ENCODE measurements around the gene PKNOX1. TPM values are rescaled to one million over a fixed set of nuclear protein-coding genes. Genes with fewer than 3 reads are reported as not detected.
"Not testable (repeated sequence)": the region's sequence is repeated elsewhere in the genome, so short reads cannot be mapped to it uniquely, and the experiment has no call there.

The PKNOX1 gene
- total RNA-seq, 1 experiment from 2014 or later, result 18.0 TPM

DNA sequence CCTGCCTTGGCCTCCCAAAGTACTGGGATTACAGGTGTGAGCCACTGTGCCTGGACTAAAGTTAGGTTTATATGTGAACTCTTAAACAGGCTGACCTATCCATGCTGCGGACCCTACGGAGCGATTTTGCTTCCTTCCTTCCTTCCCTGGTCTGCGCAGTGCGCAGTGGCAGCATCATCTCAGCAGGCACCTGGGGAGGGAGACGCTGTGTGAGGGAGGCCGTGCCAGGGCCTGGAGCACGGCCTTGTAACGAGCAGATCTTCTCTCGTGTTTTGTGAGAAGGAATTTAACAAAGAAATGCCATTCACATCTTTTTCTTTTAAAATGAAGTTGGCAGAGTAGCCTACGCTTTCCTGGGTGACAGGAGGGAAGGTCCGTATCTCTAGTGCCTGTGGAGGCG is 45.8 kb downstream of the PKNOX1 start:
- DNase-seq (ENCODE audit: low read depth), result no peak

GRCh38 chr21:43020771-43021170 is 46.4 kb downstream of the PKNOX1 start:
- no peak for DNase-seq (ENCODE audit: low read depth)

DNA sequence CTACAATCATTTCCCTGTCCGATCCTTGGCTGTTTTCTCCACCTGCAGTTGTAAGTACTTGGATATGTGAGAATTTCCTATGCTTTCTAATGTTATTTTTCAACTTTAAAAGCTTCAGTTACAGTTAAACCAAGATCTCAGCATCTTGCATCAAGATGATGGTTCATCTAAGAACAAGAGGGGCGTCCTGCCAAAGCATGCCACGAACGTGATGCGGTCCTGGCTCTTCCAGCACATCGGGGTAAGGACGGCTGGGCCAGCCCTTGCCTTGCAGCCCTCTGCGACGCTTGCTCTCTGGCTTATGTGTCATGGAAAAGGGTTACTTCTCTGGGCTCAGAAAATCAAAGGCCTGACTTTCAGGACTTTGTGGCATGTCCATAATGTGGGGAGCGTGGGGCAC is 46.8 kb downstream of the PKNOX1 start:
- no peak for DNase-seq (ENCODE audit: low read depth)

DNA sequence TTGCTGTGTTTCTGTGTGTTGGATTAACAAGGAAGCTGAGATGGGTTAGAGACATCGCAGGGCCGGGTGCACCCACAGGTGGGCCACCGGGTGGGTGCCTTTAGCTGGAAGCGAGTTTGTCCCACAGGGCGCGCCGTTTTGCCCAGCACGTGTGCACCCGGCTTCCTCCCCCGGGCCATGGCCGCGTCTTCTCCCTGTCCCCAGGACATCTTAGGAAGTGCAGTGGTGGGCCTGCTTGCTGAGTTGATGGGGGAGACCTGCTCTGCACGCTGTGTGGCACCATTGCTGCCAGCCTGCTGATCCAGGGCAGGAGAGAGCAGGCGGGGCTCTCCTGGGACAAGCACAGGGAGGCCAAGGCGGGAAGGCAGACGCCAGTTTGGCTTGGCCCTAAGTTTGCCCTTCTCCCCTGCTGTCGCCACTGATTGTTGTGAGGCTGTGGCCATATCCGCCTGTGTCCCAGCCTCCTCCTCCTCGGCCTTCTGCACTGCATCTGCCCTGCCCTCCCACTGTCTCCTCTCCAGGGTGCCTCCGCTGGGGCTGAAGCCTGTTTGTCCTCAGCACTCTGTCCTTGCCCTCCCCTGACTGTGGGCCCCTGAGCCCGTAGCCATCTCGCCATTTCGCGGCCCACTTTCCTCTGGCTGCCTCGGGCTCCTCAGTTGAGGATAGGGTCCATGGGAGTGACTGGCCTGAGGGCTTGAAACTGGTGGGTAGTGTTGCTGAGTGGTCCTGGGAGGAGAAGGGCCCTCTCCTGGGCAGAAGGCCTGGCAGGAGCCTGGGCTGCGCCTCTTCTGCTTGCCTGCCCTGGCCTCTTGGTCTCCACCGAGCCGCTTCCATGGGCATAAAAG is 47.6 kb downstream of the PKNOX1 start:
- no peak for DNase-seq (ENCODE audit: low read depth)

GRCh38 chr21:43023175-43023574 is 48.8 kb downstream of the PKNOX1 start:
- DNase-seq (ENCODE audit: low read depth), result no peak

DNA sequence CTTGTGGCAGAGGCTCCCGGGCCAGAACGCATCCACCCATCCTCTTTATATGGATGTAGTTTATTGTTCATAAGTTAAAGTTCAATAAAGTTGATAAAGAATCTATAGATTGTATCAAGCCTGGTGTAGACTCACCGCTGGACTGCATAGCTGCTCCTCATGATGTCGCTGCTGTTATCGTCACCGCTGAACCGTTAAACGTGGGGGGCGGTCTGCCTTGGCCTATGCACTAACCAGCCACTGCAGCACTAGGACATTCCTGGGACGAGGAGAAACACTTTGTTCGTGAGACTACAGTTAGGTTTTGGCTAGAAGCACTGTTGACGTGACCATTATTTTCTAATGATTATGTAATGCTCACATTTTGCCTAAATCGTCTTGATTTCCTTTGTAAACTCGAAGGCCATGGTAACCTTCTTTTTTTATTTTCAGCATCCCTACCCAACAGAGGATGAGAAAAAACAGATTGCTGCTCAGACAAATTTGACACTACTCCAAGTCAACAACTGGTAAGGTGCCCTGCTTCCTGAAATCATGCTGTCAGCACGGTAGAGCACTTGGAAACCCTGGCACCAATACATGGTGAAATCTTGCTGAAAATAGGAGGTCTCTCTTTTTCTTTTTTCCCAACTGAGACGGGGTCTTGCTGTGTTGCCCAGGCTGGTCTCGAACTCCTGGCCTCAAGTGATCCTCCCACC is 50.2 kb downstream of the PKNOX1 start:
- DNase-seq (ENCODE audit: low read depth), result no peak

DNA sequence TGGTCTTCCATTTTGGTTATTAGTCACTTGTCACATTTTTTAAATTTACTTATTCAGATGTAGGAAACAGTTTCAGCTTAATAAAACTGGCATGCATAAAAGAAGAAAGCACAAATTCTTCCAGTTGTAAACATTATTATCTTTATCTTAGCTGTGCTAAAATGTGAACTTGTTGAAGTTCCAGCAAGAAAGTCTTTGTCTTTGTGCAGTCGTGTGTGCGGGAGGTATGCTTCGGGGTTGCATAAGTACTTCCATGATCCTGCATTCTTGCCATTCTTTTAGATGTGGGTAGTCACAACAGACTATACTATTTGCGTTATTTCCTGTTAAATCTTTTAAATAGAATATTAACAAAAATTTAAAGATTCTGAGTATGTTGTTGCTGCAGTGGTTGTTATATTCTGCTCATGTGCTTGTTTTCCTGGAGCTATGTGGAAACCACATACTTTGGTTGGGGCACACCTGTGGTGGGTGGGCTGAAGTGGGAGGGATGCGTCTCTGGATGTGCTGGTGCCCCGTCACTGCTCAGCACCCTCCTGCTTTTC is 51.3 kb downstream of the PKNOX1 start:
- DNase-seq (ENCODE audit: low read depth), result peak; percentile 31

GRCh38 chr21:43027846-43028731 is 53.7 kb downstream of the PKNOX1 start:
- no peak for DNase-seq (ENCODE audit: low read depth)

DNA sequence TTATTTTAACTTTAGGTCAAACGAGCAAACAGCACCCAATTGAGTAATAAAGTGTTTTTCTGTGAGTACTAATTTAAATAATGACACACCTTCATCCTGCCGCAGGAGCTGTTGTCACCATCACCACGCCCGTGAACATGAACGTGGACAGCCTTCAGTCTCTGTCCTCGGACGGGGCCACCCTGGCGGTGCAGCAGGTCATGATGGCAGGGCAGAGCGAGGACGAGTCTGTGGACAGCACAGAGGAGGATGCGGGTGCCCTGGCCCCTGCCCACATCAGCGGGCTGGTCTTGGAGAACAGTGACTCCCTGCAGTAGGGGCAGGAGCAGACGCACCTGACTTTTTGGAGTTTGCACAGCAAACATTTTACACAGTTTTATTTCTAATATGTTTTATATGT is 55.4 kb downstream of the PKNOX1 start:
- no peak for DNase-seq (ENCODE audit: low read depth)

- no peak for DNase-seq (ENCODE audit: low read depth)
These were observed 56.8 kb downstream of the PKNOX1 start for GRCh38 chr21:43031121-43031619.

- DNase-seq (ENCODE audit: low read depth), result no peak
These were observed 59.7 kb downstream of the PKNOX1 start for GRCh38 chr21:43034101-43034500.

GRCh38 chr21:43034826-43035225 is 60.5 kb downstream of the PKNOX1 start:
- no peak for DNase-seq (ENCODE audit: low read depth)

DNA sequence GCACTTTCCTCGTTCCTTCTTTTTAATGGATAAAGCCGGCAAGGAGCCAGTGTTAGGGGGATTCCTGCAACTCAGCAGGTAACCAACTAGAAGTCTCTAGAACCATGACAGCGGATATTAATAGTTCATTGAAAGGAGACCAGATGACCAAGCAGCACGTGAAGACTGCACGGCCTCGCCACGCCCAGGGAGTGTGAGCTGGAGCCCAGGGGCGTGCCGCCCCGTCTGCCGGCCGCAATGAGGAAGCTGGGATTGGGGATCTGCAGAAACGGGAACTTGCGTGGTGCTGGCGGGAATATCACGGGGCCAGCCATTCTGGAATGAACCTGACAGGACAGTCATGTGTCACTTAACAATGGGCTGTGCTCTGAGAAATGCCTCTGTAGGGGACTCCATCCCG is 62.5 kb downstream of the PKNOX1 start:
- DNase-seq (ENCODE audit: low read depth), result not testable (repeated sequence)

DNA sequence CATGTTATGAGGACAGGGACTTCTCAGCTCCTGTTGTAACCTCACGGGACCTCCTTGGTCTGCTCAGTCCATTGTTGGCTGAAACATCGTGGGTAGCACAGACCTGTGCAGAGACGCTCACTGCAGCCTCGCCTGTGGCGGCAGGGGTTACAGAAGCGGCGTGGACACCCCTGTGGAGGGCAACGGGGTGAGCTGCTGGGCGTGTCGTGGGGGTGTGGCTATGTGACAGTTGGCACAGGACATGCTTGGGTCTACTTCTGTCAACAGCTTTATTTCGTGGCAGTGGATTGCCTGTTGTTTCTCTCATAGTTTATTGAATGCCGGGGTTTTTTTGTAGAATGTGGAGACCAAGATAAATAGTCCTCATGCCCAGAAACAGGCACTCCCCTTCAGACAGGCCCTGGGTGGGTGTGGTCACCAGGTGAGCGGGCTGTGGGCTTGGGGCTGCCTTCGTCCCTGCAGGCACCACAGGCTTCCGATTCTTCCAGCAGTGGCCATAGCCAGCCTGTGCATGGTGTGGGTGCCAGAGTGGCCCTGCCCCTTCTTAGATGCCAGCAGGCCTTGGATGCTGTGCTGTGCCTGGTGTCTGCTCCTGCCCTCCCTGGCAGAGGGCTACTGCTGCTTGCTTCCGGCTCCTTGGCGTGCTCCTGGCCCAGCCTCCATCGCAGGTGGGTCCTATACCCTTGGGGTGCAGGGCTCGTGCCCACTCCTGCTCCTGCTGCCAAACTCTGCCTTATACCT is 63.7 kb downstream of the PKNOX1 start:
- DNase-seq (ENCODE audit: low read depth), result not testable (repeated sequence)

DNA sequence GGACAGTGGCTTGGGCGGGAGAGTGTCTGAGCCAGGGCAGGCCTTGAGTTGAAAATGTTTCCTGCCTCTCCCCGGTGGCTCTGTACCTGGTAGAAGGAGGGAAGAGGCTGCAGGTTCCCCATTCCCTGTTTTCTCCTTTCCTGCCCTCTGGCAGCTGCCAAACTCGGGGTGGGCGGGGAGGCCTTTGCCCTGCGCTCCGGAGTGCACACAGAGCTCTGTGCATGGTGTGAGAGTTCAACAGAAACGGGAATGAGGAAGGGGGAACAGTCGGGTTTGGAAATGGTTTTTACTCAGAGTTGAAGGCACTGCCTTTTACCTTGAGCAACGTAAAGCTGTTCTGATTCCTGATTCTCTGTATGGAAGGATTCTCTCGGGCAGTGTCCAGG is 64.3 kb downstream of the PKNOX1 start:
- DNase-seq (ENCODE audit: low read depth), result not testable (repeated sequence)

DNA sequence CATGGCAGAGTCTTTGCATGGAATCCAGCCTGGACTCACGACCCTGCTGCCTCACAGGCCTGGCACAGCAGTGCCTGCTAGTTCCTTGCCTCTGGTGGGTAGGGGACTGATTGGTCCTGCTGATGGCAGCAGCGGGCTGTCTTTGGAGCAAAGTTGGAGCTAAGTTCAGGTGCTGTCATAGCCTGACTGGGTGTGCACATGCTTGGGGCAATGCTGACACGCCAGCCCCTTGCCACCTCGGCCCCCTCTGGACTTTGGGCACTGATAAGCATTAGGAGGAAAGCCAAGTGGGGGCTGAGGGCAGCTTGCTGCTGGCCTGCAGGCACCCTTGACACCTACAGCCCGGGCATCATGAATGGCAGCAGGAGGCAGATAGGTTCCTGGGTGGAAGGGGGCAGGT is 67.8 kb downstream of the PKNOX1 start:
- not testable (repeated sequence) for DNase-seq (ENCODE audit: low read depth)

DNA sequence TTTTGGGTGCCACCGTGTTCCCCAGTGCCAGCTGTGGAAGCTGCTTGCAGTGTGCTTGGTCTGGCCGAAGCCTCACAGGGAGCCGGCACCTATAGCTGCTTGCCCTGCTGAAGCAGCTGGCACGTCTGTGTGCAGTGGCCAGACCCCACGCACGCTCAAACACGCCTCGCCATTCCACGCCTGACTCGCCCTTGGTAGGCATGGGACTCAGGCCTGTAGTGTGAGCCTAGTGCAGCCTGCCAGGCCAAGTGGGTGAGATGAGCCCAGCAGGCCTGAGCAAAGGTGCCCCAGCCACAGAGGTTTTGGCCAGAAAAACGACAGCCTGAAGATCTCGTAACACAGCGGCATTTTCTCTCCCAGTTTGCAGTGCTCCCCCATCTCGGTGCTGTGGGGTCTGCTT is 68.9 kb downstream of the PKNOX1 start:
- DNase-seq (ENCODE audit: low read depth), result not testable (repeated sequence)

DNA sequence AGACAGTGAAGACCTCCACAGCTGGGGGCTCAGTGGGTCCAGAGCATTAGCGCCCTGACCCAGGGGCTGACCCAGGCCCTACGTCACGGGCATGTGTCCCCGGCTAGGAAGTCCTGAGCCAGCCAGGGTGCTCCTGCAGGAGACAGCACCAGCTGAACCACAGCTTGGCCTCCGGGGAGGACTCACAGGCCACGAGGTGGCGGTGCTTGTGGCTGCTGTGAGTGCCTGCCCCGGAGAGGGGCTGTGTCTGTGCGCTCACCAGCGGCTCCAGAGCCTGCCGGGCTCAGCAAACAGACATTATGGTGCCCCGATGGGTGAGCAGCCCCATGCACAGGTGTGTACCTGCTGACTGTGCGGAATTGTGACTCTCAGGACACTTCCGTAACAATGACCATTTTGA is 70.2 kb downstream of the PKNOX1 start:
- not testable (repeated sequence) for DNase-seq (ENCODE audit: low read depth)

DNA sequence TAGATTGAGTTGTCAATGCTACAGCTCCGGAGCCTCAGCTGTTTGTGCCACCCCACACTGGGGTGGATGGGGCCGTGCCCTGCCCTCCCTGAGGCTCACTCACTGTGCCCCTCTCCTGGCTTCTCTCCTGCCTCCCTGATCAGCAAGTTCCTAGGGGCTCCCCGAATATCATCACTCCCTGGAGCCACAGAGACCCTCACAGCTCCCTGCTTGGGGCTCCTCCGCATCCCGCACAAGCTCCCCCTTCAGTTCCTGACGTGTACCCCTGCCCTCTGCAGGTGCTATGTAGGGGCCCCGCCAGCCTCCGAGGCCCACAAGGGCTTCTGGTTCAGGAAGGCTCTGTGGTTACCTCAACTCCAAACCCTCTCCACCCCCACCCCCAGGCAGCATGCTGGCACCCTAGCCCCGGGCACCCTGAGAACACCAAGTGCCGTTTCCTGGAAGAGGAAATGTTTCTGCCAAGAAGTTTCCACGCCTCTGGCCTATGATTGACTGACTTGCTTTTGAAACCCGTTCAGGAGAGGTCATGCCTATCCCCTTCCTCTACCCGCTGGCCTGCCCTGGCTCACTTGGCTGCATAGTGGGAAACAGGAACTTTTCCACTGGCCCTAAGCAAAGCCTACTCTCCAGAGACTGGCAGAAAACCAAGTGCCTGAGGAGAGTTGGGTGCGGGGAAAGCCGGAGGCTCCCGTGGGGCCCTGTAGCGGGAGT is 71.0 kb downstream of the PKNOX1 start:
- not testable (repeated sequence) for DNase-seq (ENCODE audit: low read depth)

Measured in Daoy (cell line).